Pulmonary artery endothelial cell (primary cell): ENCODE data around the gene KLHDC8A. TPM values are rescaled to one million over a fixed set of nuclear protein-coding genes. Genes with fewer than 3 reads are reported as not detected.

ENCODE experiments used
- DNase-seq: peaks from one replicate; pipeline ENCODE4 v3.0.0-alpha.2; 2011; ENCODE audit warnings: low read depth, low spot score
- total RNA-seq: library from RNA; depleted of rRNA; stranded (reverse); fragments of >200 nt; gene quantifications from 2 replicates; pipeline ENCODE4 v1.2.3, GENCODE V29; 2014

The KLHDC8A gene
- total RNA-seq, 1 donor from 2014 or later: not detected

DNA sequence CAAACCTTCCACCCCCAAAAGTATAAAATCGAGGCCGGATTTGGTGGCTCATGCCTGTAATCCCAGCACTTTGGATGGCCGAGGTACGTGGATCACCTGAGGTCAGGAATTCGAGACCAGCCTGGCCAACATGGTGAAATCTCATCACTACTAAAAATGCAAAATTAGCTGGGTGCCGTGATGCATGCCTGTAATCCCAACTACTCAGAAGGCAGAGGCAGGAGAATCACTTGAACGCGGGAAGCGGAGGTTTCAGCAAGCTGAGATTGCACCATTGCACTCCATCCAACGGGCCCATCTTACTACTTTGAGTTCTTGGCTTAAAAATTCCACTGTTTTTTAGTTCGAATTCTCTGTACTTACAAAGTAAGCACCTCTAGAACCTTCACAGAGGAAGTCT is 11.0 kb downstream of the KLHDC8A start:
- no peak for DNase-seq

DNA sequence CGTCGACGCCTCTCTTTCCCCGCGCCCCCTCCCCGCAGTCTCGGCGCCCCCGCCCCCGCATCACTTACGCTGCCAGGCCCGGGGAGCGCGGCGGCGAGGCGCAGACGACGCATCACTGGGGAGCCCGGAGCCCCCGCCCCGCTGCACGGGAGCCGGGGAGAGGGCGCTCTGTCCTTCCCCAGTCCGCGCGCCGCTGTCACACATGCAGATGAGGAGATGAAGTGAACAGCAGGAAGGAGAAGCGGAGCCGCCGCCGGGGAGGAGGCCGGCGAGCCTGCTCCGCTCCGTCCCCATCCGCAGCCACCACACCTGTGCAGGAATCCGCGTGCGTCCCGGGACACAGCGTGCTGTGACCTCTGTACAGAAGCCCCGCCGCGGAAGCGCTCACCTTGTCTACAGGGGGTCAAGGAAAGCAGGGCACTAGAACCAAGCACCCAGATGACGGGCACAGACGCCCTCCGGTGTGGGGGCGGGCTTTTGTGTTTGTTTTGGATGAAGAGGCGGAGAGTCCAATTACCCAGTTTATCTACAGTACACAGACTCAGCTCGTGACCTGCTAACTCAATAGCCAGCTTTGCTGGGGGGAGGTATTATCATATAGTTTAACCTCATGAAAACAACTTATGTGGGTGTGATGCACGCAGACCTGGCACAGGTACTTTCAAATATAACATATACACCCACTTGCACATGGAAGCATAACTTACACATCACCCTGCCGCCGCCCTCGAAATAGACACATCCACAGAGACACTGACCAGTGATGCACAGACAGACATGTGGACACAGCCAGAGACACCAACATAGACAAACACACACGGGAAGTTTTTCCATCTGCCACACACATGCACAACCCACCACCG is 12.4 kb downstream of the KLHDC8A start:
- DNase-seq: no peak

DNA sequence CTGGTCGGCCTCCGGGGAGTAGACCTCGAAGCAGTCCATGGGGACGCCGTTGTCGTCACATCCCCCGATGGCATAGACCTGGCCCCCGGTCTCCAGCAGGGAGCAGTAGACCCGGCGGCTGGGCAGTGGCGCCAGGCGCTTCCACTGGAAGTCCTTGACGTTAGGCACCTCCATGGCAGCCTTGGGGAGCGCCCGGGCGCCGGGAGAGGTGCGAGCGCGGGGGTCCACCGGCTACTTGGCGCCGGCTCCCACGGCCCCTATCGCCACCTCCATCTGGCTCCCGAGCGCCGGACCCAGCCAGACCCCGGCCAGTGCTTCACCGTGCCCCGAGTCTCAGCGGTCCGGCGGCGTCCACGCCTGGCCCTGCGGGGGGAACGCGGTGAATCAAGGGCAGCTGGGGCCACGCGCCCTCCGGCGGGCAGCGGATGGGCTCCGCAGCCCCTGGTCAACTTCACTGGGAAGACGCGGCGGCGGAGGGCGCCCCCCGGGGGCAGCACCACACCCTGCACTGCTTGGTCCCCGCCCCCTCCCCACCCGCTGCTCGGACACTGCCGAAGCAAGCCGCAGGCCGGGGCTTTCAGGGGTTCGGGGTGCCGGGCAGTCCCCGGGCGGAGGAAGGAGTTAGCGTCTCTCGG is 13.2 kb downstream of the KLHDC8A start:
- no peak for DNase-seq

DNA sequence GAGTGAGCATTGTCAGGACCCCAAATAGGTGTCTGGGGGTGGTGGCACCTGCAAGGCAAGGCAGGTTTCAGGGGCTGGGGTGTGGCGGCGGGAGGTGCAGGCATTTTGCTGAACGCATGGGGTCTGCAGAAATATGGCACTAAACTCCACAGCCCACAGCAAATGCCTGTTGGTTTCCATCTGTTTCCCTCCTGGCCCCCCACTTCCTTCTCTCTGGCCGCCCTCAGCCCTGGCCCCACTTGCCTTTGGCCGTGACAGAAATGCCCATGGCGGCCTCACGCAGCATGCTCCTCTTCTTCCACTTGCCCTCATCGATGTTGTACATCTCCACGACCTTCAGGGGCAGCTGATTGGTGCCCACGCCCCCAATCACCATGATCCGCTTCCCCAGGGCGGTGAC is 13.7 kb downstream of the KLHDC8A start:
- no peak for DNase-seq

DNA sequence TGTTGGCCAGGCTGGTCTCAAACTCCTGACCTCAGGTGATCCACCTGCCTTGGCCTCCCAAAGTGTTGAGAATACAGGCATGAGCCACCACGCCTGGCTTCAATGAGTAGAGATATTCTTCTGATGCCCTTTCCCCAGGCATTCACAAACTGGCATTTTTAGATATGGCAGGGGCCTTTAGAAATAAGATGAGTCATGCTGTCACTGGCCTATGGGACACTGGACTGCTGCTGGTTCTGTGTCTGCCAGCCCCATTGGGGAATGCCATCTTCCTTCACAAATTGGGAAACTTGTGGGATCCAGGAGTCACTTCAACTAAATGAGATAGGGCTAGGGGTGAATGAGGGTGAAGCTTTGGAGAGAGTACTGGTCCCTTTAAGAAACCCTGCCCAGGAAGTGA is 16.0 kb downstream of the KLHDC8A start:
- no peak for DNase-seq

DNA sequence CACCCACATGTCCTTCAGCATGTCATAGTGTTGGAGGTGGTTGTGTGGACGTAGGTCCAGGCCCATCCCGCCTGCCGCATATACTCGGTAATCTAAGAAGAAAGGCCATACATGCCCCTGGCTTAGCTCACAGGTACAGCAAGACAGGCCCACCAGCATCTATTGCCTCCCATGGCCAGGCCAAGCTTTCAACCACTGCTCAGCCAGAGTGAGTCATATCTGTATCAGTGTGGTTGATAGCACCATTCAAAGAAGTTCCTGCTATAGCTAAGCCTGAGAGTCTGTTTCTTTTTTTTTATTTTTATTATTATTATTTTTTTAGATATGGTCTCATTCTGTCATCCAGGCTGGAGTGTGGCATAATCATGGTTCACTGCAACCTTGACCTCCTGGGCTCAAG is 17.0 kb downstream of the KLHDC8A start:
- no peak for DNase-seq

DNA sequence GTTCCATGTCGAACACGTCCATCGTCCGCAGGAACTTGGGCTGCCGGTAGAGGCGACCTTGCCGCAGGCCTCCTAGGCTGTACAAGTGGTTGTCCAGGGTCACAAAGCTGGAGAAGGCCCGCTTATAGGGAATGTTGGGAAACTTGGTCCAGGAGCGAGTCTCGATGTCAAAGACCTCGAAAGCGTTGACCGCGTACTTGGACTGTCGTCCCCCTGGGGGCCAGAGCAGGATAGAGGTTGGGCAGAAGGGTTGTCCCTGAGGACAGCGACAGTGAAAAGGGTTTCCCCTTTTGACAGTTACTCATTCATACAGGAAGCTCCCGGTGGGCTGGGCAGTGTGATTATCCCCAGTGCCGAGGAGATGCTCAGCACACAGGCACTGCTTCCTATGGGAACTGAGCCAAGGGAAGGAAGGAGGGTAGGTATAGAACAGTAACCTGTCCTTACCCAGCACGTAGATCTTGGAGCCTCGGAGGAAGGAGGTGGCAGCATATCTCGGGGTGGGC is 17.5 kb downstream of the KLHDC8A start:
- DNase-seq: no peak

DNA sequence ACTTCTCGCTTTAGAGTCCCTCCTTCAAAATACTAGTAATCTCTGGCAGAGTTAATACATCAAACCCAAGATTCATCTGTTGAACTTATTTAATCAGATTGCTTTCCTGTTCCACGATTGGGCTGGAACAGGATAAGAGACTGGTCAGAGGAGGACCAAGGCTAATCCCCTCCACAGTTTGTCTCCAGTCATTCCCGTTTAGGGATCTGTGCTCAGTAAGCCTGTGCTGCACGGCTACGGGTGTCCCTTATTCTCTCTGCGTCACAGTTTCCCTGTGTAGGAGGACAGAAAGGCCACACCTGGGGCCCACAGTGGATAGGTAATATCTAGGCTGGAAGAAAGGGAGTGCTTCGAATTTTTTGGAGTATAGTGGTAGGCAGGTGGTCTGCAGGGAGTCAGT is 18.7 kb downstream of the KLHDC8A start:
- DNase-seq: no peak

DNA sequence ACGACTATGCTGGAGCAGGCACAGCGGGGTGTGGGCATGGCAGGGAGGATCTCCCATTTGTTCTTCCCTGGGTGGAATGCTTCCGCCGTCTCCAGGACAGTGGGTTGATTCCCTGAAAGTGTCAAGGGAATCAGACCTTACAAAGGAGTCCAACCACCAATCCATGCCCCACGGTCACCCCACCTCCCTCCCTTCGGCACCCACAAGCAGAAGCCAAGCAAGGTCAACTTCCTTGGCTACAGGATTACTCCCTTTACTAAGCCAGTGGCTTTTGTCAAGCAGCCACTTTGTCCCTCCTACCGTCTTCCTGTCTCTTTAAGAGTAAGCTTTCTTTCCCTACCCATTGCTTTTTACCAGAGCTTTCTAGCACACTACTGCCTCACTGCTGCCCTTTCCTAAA is 19.2 kb downstream of the KLHDC8A start:
- DNase-seq: no peak

DNA sequence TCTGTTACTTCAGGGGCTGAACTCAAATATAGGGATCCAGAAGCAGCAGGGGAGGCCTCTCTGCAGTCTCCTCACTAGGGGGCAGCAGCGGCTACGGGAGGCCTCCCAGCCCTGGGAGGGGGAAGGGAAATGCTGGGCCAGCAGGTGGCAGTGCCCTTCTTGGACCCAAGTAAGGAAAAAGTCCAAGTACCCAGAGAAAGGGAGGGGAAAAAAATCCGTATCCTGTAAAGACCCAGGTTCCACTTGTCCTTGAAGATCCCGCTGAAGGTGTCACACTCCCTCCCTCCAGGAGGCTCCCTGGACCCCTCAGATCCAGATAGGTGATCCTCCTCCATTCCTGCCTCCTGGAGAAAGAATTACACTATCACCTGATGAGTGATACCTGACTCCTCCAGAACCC is 21.0 kb downstream of the KLHDC8A start:
- DNase-seq: no peak

DNA sequence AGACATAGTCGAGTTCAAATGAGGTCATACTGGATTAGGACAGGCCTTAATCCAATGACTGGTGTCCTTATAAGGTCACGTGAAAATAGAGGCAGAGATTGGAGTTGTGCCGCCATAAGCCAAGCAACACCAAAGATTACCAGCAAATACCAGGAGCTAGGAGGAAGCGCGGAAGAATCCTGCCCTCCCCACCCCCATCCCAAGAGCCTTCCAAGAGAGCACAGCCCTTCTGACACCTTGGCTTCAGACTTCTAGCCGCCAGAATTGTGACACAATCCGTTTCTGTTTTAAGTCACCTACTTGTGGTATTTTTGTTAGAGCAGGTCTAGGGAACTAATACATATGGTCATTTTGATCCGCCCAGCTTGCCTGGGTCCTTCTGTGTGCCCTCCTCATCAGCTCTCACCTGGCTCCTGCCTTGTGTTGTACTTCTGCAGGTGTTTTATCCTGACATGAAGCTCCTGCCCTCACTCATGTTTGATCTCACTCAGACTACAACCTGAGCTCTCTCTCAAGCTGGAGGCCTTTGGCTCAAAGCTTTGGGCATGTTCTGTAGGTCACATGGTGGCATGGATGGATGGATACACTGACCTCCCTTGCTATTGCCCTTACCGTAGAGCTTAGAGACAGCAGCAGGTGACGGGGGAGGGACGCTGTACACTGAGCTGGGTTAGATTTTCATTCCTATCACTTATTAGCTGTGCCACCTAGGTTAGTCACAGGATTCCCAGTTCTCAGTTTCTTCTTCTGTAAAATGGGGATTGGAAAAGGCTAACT is 24.5 kb downstream of the KLHDC8A start:
- no peak for DNase-seq

DNA sequence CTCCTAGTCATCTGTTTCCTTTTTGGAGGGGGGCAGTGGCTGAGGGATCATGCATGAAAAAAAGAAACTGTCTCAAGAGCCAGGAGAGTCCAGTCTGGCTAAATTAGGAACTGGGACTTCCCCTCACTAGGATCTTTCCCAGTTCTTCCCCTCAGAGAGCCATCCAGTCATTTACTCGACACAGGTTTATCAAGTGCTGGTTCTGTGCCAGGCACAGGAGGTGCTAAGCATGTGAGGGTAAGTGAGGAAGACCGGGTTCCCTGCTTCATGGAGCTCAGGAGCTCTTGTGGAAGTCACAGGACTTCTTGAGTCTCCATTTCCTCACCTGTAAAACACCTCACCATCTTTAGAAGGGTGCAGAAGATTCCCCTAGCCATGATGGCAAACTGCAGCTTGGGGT is 26.6 kb downstream of the KLHDC8A start:
- no peak for DNase-seq

DNA sequence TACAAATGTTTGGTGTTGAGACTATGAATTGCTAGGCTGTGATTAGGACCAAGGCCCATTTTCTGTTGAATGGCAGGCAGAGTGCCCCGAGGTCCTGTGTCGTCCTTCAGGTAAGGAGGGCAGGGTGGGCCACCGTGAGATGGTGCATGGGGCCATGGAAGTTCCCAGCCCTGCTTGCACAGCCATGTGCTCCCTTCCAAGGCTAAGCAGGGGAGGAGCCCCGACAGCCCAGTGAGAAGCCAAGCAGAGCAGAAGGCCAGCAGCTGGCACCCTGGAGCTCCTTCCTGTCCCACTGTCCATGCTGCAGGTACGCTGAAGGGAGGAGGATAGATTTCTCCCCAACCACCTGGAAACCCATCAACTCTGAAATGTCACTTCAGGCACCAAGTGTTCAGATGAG is 27.0 kb downstream of the KLHDC8A start:
- DNase-seq: no peak

DNA sequence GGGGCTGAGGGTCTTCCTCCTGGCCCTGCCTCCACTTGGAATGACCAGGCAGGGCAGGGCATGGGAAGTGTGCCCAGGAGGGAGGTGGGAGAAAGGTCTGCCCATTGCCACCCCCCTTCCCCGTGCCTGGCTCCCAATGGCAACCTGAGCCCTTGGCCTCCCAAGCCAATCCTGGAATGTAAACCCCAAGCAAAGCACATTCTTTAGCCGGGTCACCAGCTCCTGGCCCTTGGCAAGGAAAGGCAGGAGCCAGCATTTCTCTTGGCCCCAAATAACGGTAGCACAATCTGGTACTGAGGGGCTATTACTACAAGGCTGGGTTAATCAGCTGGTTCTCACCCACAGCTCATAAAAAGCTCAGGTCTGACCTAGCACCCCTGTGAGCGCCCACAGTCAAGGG is 28.2 kb downstream of the KLHDC8A start:
- DNase-seq: no peak

DNA sequence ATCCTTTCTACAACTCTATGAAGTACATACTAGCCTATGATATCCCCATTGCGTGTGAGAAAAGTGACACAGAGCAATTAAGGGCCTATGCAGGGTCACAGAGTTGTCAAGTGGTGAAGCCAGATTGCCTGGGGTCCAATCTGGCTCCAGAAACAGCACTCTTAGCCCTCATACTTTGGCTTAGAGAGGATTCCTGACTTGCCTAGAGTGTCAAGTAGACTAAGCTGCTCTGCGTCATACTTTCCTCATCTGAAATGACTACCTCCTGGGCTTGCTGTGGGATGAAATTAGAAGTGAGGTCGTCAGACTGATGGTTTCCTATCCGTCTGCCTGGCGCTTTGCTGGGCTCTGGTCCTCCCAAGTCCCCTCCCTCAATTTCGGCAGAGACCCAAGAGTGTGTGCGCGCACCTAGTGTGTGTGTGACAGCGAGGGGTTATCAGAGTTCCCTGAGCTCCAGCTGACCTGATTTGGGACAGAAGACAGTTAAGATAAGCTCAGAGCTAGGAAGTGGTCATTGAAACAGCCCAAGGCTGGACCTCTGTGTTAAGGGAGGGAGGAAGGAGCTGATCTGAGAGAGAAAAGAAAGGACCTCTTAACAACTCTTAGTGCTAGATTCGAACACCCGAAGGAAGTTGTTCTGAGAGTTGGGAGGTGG is 29.8 kb downstream of the KLHDC8A start:
- no peak for DNase-seq

DNA sequence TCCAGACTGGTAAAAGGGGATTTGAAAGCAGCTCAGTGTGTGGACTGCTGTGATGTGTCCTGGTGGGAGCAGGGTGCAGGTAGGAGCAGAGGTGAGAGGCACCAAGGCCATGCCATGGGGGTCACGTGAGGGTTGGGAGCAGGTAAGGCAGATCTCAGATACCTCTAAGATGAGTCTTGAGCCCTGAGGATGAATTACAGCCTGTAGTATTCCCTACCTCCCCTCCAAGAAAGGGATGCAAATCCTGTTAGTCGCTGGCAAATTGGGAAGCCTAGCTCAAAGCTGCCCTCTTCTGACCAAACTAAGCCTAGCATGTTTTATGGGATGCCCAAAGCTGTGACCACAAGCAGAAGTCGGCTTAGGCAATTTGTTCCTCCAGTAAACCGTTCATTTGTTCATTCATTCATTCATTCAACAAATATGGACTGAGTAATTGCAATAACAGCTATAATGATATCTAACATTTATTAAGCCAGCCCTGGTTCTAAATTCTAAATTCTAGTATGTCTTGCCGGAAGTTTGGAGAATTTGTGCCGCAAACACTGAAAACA is 31.3 kb downstream of the KLHDC8A start:
- DNase-seq: peak; percentile 40

DNA sequence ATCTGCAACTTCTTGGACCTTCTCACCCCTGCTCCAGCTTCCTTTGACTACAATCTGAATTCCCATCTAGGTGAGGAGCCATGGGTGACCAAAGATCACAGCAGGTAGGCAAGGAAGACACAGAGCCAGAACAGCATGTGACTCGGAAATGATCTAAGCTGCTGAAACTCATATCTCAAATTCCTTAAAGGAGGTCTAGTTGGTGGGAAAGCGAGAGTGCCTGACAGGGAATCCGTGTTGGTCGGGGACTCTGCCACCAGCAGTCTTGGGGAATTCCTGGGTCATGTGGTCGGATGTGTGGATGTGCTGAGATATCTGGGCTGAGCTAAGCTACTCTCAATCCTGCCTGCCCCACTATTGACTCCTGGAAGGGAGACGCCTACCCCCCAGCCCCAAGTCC is 31.9 kb downstream of the KLHDC8A start:
- peak; percentile 30 for DNase-seq

DNA sequence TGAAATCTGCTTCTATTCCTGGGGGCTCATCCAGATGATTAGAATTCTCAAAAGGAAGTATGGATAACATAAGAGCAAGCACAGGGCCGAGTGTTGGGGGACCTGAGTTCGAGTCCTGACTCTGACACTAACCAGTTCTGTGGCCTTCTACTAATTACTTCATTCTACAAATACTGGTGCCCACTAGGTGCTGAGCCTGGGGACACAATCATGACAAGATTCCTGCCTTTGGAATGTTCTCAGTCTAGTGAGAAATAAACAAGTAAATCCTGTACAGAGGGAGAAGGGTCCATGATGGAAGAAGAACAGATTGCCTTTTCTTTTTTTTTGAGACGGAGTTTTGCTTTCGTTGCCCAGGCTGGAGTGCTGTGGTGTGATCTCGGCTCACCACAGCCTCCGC is 32.9 kb downstream of the KLHDC8A start:
- DNase-seq: no peak

DNA sequence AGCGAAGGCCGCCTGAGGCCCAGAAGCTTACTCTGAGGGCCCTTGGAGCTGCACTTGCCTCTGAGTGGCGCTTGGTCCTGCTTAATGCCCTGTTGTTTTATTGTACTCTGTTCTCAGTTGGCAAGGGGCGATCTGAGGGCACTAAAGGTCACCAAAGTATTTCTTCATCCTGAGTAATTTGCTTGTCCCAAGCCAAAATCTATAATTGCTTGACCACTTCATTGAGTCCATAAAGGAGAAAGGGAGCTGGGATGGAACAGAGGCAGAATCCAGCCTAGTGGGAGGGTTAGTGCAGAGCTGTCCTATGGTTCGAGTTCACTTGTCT is 34.8 kb downstream of the KLHDC8A start:
- no peak for DNase-seq

DNA sequence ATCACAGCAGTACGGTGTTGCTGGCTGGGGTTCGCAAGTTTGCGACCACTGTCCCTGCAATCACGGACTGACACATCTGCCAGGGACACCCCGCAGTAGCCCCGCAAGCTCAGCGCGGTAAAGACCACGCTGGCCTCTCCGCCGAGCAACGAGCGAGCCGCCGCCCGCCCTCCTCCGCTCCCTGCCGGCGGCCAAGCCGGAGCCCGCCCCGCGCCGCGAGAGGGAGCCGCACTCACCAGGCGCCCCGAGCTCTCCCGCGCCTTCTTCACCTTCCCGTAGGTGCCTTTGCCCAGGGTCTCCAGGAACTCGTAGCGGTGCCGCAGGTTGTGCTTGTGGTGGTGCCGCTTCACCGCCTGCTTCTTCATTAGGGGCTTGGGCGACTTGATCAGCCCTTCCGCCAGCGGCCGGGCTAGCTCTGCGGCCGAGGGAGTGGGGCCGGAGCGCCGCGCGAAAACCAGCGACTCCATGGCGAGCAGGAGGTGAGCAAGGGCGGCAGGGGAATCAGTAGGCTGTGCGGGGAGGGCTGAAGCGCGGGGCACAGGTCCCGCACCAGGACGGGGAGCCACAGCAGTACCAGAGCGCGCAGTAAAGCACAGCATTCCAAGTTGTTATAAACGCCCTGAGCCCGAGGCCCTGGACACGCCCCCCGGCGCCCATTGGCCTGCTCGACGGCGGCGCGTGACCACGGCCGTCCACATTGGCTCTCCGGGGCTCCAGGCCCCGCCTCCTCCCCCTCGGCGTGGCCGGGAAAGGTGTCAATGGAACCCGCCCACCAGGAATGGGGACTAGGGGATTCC is 35.4 kb downstream of the KLHDC8A start, which contains the start of gene NUAK2:
Gene NUAK2 (minus strand): TSS at position 584 of the 797 bp plus-strand sequence. CDS start 117 bp downstream, at position 467.
- DNase-seq: peak; percentile 67
